COLO829 (cell line): ENCODE results near the gene CST9.
"Not testable (repeated sequence)": the region's sequence is repeated elsewhere in the genome, so short reads cannot be mapped to it uniquely, and the experiment has no call there.

Experiments
- DNase-seq: peaks from one replicate; pipeline ENCODE4 v3.0.0; 2012; ENCODE audit warnings: low spot score

Gene CST9

GRCh38 chr20:23586735-23587525 is 18.8 kb downstream of the CST9 start:
- DNase-seq = no peak

GRCh38 chr20:23585808-23586734 is 19.6 kb downstream of the CST9 start:
- no peak for DNase-seq

GRCh38 chr20:23585449-23585807 is 20.3 kb downstream of the CST9 start:
- DNase-seq = no peak

GRCh38 chr20:23584434-23585199 is 21.1 kb downstream of the CST9 start:
- no peak for DNase-seq

- no peak for DNase-seq
These were observed 22.2 kb downstream of the CST9 start for GRCh38 chr20:23583526-23583925.

GRCh38 chr20:23582293-23582692 is 23.4 kb downstream of the CST9 start:
- no peak for DNase-seq

- DNase-seq = not testable (repeated sequence)
These were observed 23.9 kb downstream of the CST9 start for GRCh38 chr20:23581833-23582232.

GRCh38 chr20:23574977-23575376 is 30.7 kb downstream of the CST9 start:
- DNase-seq = no peak

- no peak for DNase-seq
These were observed 35.4 kb downstream of the CST9 start for GRCh38 chr20:23570178-23570760.

- no peak for DNase-seq
These were observed 36.1 kb downstream of the CST9 start for GRCh38 chr20:23569570-23569969.

- DNase-seq = no peak
These were observed 36.8 kb downstream of the CST9 start for GRCh38 chr20:23568971-23569330.

- no peak for DNase-seq
These were observed 37.3 kb downstream of the CST9 start, which contains the start of gene CST9L for GRCh38 chr20:23568320-23568970. TSS of gene CST9L (minus strand) at chr20:23568484. CDS start at chr20:23568450, 34 bp downstream.

GRCh38 chr20:23566199-23566932 is 39.4 kb downstream of the CST9 start:
- no peak for DNase-seq

- no peak for DNase-seq
These were observed 40.1 kb downstream of the CST9 start for GRCh38 chr20:23565503-23566045.

GRCh38 chr20:23564927-23565326 is 40.8 kb downstream of the CST9 start:
- no peak for DNase-seq

GRCh38 chr20:23562721-23563342 is 42.9 kb downstream of the CST9 start:
- DNase-seq = no peak

GRCh38 chr20:23554401-23554800 is 51.3 kb downstream of the CST9 start:
- DNase-seq = no peak
